Loucy (cell line): ENCODE results near the gene TNIP1.
A peak's percentile ranks its signal among the peaks of the same experiment; 100 is the strongest.

Source experiments
- EZH2phosphoT487 ChIP-seq: fragments of 200-600 bp; IDR thresholded peaks from 2 replicates; pipeline ENCODE4 v1.6.1; 2018; ENCODE audit warnings: antibody characterized with exemption, mild to moderate bottlenecking, moderate library complexity, borderline replicate concordance
- TF ChIP-seq, protein P1 (sequence below): fragments of 200-600 bp; sonication (generic); conservative IDR thresholded peaks from 2 replicates; pipeline ENCODE4 v1.5.1; 2014; ENCODE audit warnings: mild to moderate bottlenecking, antibody characterized with exemption, low read length

DNA sequence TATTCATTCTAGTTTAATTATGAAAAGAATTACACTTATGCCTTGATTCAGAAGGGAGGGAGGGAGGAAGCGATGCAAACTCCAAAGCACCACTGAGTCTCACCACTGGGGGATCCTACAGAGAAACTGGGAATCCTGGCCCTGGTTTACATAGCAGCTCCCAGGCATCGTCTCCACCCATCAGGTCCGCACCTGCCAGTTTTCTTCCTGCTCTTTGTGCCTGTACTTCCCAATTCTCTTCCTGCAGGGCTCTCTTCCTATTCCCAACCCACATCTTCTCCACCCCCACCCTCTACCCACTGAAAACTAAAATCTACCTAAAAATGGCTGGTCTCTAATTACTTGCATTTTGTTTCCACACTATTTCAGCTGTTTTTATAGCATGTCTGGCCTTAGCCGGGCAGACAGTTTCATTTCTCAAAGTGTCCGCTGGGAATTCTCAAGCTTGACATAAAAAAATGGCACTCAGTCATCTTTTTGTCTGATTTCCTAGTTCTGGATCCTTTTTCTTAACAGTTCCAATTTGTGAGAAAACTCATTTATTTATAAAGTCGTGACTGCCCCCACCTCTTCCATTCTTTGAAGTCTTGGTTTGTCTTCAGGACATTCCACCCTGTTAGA is 1.6 kb upstream of the TNIP1 start:
- TF ChIP-seq, protein P1, sequence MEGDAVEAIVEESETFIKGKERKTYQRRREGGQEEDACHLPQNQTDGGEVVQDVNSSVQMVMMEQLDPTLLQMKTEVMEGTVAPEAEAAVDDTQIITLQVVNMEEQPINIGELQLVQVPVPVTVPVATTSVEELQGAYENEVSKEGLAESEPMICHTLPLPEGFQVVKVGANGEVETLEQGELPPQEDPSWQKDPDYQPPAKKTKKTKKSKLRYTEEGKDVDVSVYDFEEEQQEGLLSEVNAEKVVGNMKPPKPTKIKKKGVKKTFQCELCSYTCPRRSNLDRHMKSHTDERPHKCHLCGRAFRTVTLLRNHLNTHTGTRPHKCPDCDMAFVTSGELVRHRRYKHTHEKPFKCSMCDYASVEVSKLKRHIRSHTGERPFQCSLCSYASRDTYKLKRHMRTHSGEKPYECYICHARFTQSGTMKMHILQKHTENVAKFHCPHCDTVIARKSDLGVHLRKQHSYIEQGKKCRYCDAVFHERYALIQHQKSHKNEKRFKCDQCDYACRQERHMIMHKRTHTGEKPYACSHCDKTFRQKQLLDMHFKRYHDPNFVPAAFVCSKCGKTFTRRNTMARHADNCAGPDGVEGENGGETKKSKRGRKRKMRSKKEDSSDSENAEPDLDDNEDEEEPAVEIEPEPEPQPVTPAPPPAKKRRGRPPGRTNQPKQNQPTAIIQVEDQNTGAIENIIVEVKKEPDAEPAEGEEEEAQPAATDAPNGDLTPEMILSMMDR = peak; percentile 51; the same call in 1 of the 2 replicates
- TF ChIP-seq EZH2phosphoT487 = no peak
